GM12878 (cell line): ENCODE data around the gene KIF1C. TPM values are rescaled to one million over a fixed set of nuclear protein-coding genes. Genes with fewer than 3 reads are reported as not detected.

Source experiments
- ATAC-seq: fragments of 200-7000 bp; cut with Tn5 transposase; 3 replicates; pipeline ENCODE4 v1.9.1; 2020; ENCODE audit warnings: mild to moderate bottlenecking, moderate library complexity
- BruUV-seq: library from RNA; stranded (reverse); fragments of 400-500 nt; replicated peaks from 2 replicates; lab custom pipeline; 2021; lab: Mats Ljungman, UMichigan
- CTCF ChIA-PET: fragments of 300-600 bp; sonication (Branson Sonifier 250); formaldehyde crosslinking; extraction: SDS; loops from one replicate; lab custom pipeline; 2021; ENCODE audit warnings: inconsistent platforms; lab: Yijun Ruan, JAX
- POLR2A ChIA-PET: fragments of 350-600 bp; formaldehyde crosslinking; extraction: SDS; loops from one replicate; lab custom pipeline; 2021; ENCODE audit warnings: inconsistent platforms; lab: Charles Lee
- RAD21 ChIA-PET: fragments of 300-600 bp; sonication (Branson Sonifier 250); formaldehyde crosslinking; loops from one replicate; lab custom pipeline; 2023; ENCODE audit warnings: antibody characterized with exemption; ENCODE audit not compliant: unreplicated experiment; lab: Charles Lee
- SMC1A ChIA-PET: fragments of 300-600 bp; sonication (Branson Sonifier 250); formaldehyde crosslinking; loops from one replicate; lab custom pipeline; 2023; ENCODE audit not compliant: unreplicated experiment, uncharacterized antibody; lab: Charles Lee
- DNase-seq: peaks from one replicate; pipeline ENCODE4 v3.0.0-alpha.2; 2011; ENCODE audit warnings: low read depth, low spot score
- FAIRE-seq: peaks from 3 replicates; lab custom pipeline; 2011; peaks lifted over from hg19 to GRCh38; lab: Jason Lieb, UNC
- H2AFZ ChIP-seq: 2 replicates; pipeline ENCODE4 v1.6.0; 2011; ENCODE audit warnings: low read depth, low read length, control low read depth; ENCODE audit not compliant: control insufficient read depth
- H3K27ac ChIP-seq: 2 replicates; pipeline ENCODE4 v1.5.1; 2011; ENCODE audit warnings: control low read depth; ENCODE audit not compliant: control insufficient read depth, insufficient read depth
- H3K27me3 ChIP-seq, 2 experiments: replicated peaks in 1 of 2; 2 replicates each; pipeline versions ENCODE4 v1.6.0 to v1.6.1; 2011; ENCODE audit warnings: low read length in 1 of 2; ENCODE audit not compliant: control insufficient read depth in 2 of 2, insufficient read depth in 2 of 2
- H3K36me3 ChIP-seq, 2 experiments: 2 replicates each; pipeline ENCODE4 v1.5.1; 2011; ENCODE audit warnings: low read length in 1 of 2; ENCODE audit not compliant: control insufficient read depth in 2 of 2, insufficient read depth in 2 of 2
- H3K4me1 ChIP-seq: 2 replicates; pipeline ENCODE4 v1.6.1; 2011; ENCODE audit warnings: mild to moderate bottlenecking, low read length, moderate library complexity, mixed read lengths; ENCODE audit not compliant: control insufficient read depth, insufficient read depth
- H3K4me2 ChIP-seq: 2 replicates; pipeline ENCODE4 v1.6.0; 2011; ENCODE audit warnings: control low read depth; ENCODE audit not compliant: control insufficient read depth, insufficient read depth
- H3K4me3 ChIP-seq: fragments of 200-600 bp; sonication (generic); 2 replicates; pipeline ENCODE4 v1.5.1; 2016
- H3K79me2 ChIP-seq: 2 replicates; pipeline ENCODE4 v1.6.0; 2011; ENCODE audit warnings: low read length; ENCODE audit not compliant: control insufficient read depth, insufficient read depth
- H3K9ac ChIP-seq: 2 replicates; pipeline ENCODE4 v1.8.0; 2011; ENCODE audit warnings: low read length, control low read depth, mixed read lengths; ENCODE audit not compliant: control insufficient read depth, insufficient read depth
- H3K9me3 ChIP-seq: replicated peaks from 3 replicates; pipeline ENCODE4 v1.5.1; 2011; ENCODE audit warnings: mild to moderate bottlenecking, low read length; ENCODE audit not compliant: control insufficient read depth, insufficient read depth
- H4K20me1 ChIP-seq: 2 replicates; pipeline ENCODE4 v1.6.0; 2011; ENCODE audit not compliant: control insufficient read depth, insufficient read depth
- BRCA1 ChIP-seq: IDR thresholded peaks from 2 replicates; pipeline ENCODE4 v1.6.1; 2011; ENCODE audit warnings: low read depth, low read length, improper control_type of control experiment
- CREB1 ChIP-seq: IDR thresholded peaks from 2 replicates; pipeline ENCODE4 v1.6.1; 2012; ENCODE audit warnings: low read depth, mild to moderate bottlenecking, inconsistent platforms
- CTCF ChIP-seq, 3 experiments: IDR thresholded peaks in 2 of 3; conservative IDR thresholded peaks in 1 of 3; 2 replicates each; pipeline ENCODE4 v1.5.1; 2011; ENCODE audit warnings: low read depth in 3 of 3, low read length in 3 of 3, mild to moderate bottlenecking in 3 of 3, control low read depth in 2 of 3, moderate library complexity in 2 of 3, inconsistent platforms in 1 of 3, mixed read lengths in 1 of 3; ENCODE audit not compliant: control insufficient read depth in 2 of 3, insufficient read depth in 1 of 3; ENCODE audit errors: extremely low read depth in 1 of 3
- EGR1 ChIP-seq, 2 experiments: IDR thresholded peaks; 1 replicate in 1 of 2; 2 replicates in 1 of 2; pipeline ENCODE4 v1.6.1; 2011 to 2012; ENCODE audit warnings: low read depth in 2 of 2, low read length in 2 of 2, borderline replicate concordance in 1 of 2, mild to moderate bottlenecking in 1 of 2, moderate library complexity in 1 of 2
- POLR2AphosphoS5 ChIP-seq: IDR thresholded peaks from 2 replicates; pipeline ENCODE4 v1.6.1; 2011; ENCODE audit warnings: mild to moderate bottlenecking, low read length, inconsistent platforms
- RAD21 ChIP-seq: IDR thresholded peaks from 2 replicates; pipeline ENCODE4 v1.6.1; 2011; ENCODE audit warnings: mild to moderate bottlenecking, low read depth, low read length, moderate library complexity; ENCODE audit not compliant: insufficient read depth
- SMARCA5 ChIP-seq: fragments of 450-650 bp; IDR thresholded peaks from 2 replicates; pipeline ENCODE4 v1.6.1; 2017; ENCODE audit warnings: mild to moderate bottlenecking
- SMC3 ChIP-seq: IDR thresholded peaks from 2 replicates; pipeline ENCODE4 v1.6.1; 2011; ENCODE audit warnings: low read length, improper control_type of control experiment, borderline replicate concordance
- STAT1 ChIP-seq: fragments of 450-650 bp; conservative IDR thresholded peaks from 2 replicates; pipeline ENCODE4 v1.6.1; 2014; ENCODE audit warnings: antibody characterized with exemption, mild to moderate bottlenecking
- WGBS: methylation state at CpG from one replicate; pipeline ENCODE4 v1.1.6; 2016; ENCODE audit warnings: low lambda C conversion rate; ENCODE audit not compliant: insufficient replicate concordance, insufficient coverage; ENCODE audit errors: missing lambda C conversion rate; 5-methylcytosine and 5-hydroxymethylcytosine counted together
- in situ Hi-C: fragments of 300-500 bp; cut with MboI; formaldehyde crosslinking; loops from 9 replicates; pipeline ENCODE4 v1.14.3; 2018; ENCODE audit warnings: mixed read lengths
- intact Hi-C: fragments of 100-400 bp; cut with micrococcal nuclease; formaldehyde crosslinking; loops from one replicate; pipeline ENCODE4 v1.14.2; 2022; ENCODE audit not compliant: unreplicated experiment
- polyA plus RNA-seq, 11 experiments: library from polyadenylated mRNA; depleted of rRNA in 4 of 11; unstranded in 6 of 11; stranded (reverse) in 5 of 11; fragments of >200 nt; fragmentation: Nextera tagmentation in 4 of 11; fragmentation: Illumina TruSeq in 1 of 11; extraction: Ambion mirVana in 4 of 11; extraction: Trizol in 1 of 11; gene quantifications; 1 replicate in 1 of 11; 2 replicates in 10 of 11; pipeline versions ENCODE4 v1.2.1 to v1.2.3, GENCODE V29; 2011 to 2016; ENCODE audit warnings: inconsistent platforms in 2 of 11, missing spikeins in 2 of 11, low read depth in 1 of 11
- total RNA-seq, 4 experiments: library from RNA; depleted of rRNA in 3 of 4; stranded (reverse); fragments of >200 nt in 3 of 4; fragmentation: Illumina TruSeq in 1 of 4; extraction: Trizol in 1 of 4; gene quantifications; 2 replicates each; pipeline versions ENCODE4 v1.2.1 to v1.2.3, GENCODE V29; 2013 to 2021

KIF1C gene
- total and polyA plus RNA-seq, 10 of the 15 experiments (the other 5 are each of a cell fraction or from before 2014, with no cell fraction given), result 1.4 to 65.9 (median 21.1) TPM

- peak; percentile 54; the same call in 2 of the 3 replicates for ATAC-seq
- POLR2A ChIA-PET, result interaction anchor here (1.2 kb wide), 1 partner anchor 9 kb away, joined by 5 read pairs; no protein-coding TSS in a partner anchor
- FAIRE-seq, result no peak
Observed at GRCh38 chr17:4956493-4957061, 41.2 kb upstream of the KIF1C start.

More at GRCh38 chr17:4956493-4957061, 41.2 kb upstream of the KIF1C start:
- intact Hi-C loops (no loop called here), in situ Hi-C loops (no loop called here)
- whole genome bisulfite sequencing, result 76% methylated on average over 10 of the region's 10 CpGs
- no peaks in the 10 kb centered on the region for H3K27me3 ChIP-seq
- no peak for DNase-seq
- SMC1A ChIA-PET, result interaction anchor here (0.8 to 1.6 kb wide), 4 partner anchors 11 to 47 kb away, joined by 3 to 4 read pairs (median 4); partner anchors contain the start of genes RNF167 and SLC25A11
- RAD21 ChIA-PET, result no interaction called here
- H3K9me3 ChIP-seq, result no peaks in the 10 kb centered on the region
- TF ChIP-seq CREB1, result no peak
- TF ChIP-seq CTCF (IDR thresholded peaks at IDR 0.05 in 2 of 3, conservative IDR thresholded peaks at IDR 0.05 in 1 of 3; ENCODE audit: control insufficient read depth in 2 of 3, extremely low read depth in 1 of 3, insufficient read depth in 1 of 3, low read depth in 3 of 3, low read length in 3 of 3), result peak; percentile 33 to 54 (median 41)
- TF ChIP-seq BRCA1, result no peak
- TF ChIP-seq SMC3, result peak; percentile 25; the same call in 1 of the 2 replicates
- TF ChIP-seq EGR1 (IDR thresholded peaks at IDR 0.05; ENCODE audit: borderline replicate concordance in 1 of 2, low read depth in 2 of 2, low read length in 2 of 2), result no peak
- no peak for TF ChIP-seq POLR2AphosphoS5
- no peak for TF ChIP-seq SMARCA5
- TF ChIP-seq RAD21, result no peak
- no peak for TF ChIP-seq STAT1
- H4K20me1 ChIP-seq, result no peaks in the 10 kb centered on the region
- no peak overlapping the region for H3K9ac ChIP-seq
- H2AFZ ChIP-seq, result no peak overlapping the region
- CTCF ChIA-PET, result interaction anchor here (1.1 to 3.8 kb wide), 6 partner anchors 9 to 90 kb away, joined by 3 to 21 read pairs (median 5); partner anchors contain the start of gene SPAG7
- no peak overlapping the region for H3K4me3 ChIP-seq
- no peak overlapping the region for H3K27ac ChIP-seq
- no TSS peak for BruUV-seq
- H3K4me1 ChIP-seq, result peaks cover 3% of the 10 kb centered on the region
- H3K4me2 ChIP-seq, result no peak overlapping the region
- peaks cover 4 to 8% of the 10 kb centered on the region in 2 experiments for H3K36me3 ChIP-seq
- H3K79me2 ChIP-seq, result no peaks in the 10 kb centered on the region
